ENCODE results near the gene FBN2.
A peak's percentile ranks its signal among the peaks of the same experiment; 100 is the strongest.

The FBN2 gene

GRCh38 chr5:128252756-128253155, 285.3 kb downstream of the FBN2 start:
- DNase-seq (ENCODE audit: low spot score), result no peak

GRCh38 chr5:128252196-128252595, 285.8 kb downstream of the FBN2 start:
- DNase-seq (ENCODE audit: low spot score), result no peak

GRCh38 chr5:128245974-128246373, 292.1 kb downstream of the FBN2 start:
- DNase-seq (ENCODE audit: low spot score), result no peak

- DNase-seq (ENCODE audit: low spot score), result no peak
Observed at GRCh38 chr5:128243958-128244582, 294.0 kb downstream of the FBN2 start.

GRCh38 chr5:128241051-128241695, 296.9 kb downstream of the FBN2 start:
- no peak for DNase-seq (ENCODE audit: low spot score)

- no peak for DNase-seq (ENCODE audit: low spot score)
Observed at GRCh38 chr5:128237546-128237945, 300.5 kb downstream of the FBN2 start.

- DNase-seq (ENCODE audit: low spot score), result no peak
Observed at GRCh38 chr5:128237000-128237399, 301.0 kb downstream of the FBN2 start.

- no peak for DNase-seq (ENCODE audit: low spot score)
Observed at GRCh38 chr5:128236334-128236733, 301.7 kb downstream of the FBN2 start.

- DNase-seq (ENCODE audit: low spot score), result no peak
Observed at GRCh38 chr5:128234928-128235641, 303.0 kb downstream of the FBN2 start.

- DNase-seq (ENCODE audit: low spot score), result no peak
Observed at GRCh38 chr5:128228521-128228920, 309.5 kb downstream of the FBN2 start.

- DNase-seq (ENCODE audit: low spot score), result no peak
Observed at GRCh38 chr5:128228008-128228407, 310.0 kb downstream of the FBN2 start.

- no peak for DNase-seq (ENCODE audit: low spot score)
Observed at GRCh38 chr5:128225245-128226030, 312.6 kb downstream of the FBN2 start.

- DNase-seq (ENCODE audit: low spot score), result no peak
Observed at GRCh38 chr5:128224336-128224735, 313.7 kb downstream of the FBN2 start.

GRCh38 chr5:128220841-128221240, 317.2 kb downstream of the FBN2 start:
- DNase-seq (ENCODE audit: low spot score), result no peak

GRCh38 chr5:128216860-128217531, 321.0 kb downstream of the FBN2 start:
- no peak for DNase-seq (ENCODE audit: low spot score)

- no peak for DNase-seq (ENCODE audit: low spot score)
Observed at GRCh38 chr5:128216285-128216684, 321.8 kb downstream of the FBN2 start.

GRCh38 chr5:128213833-128214232, 324.2 kb downstream of the FBN2 start:
- no peak for DNase-seq (ENCODE audit: low spot score)

- peak; percentile 27 for DNase-seq (ENCODE audit: low spot score)
Observed at GRCh38 chr5:128213340-128213739, 324.7 kb downstream of the FBN2 start.

- DNase-seq (ENCODE audit: low spot score), result no peak
Observed at GRCh38 chr5:128212191-128212806, 325.7 kb downstream of the FBN2 start.

GRCh38 chr5:128208436-128208835, 329.6 kb downstream of the FBN2 start:
- no peak for DNase-seq (ENCODE audit: low spot score)
